Hepatocyte (in vitro differentiated cells): ENCODE measurements around the gene NCOR1.

ENCODE experiments used
- CTCF ChIP-seq: fragments of 200-600 bp; sonication (generic); IDR thresholded peaks from 2 replicates; pipeline ENCODE4 v1.5.1; 2016; ENCODE audit warnings: antibody characterized with exemption, mild to moderate bottlenecking; ENCODE audit not compliant: poor library complexity
- EZH2 ChIP-seq: fragments of 200-600 bp; sonication (generic); IDR thresholded peaks from 2 replicates; pipeline ENCODE4 v1.6.1; 2016; ENCODE audit warnings: antibody characterized with exemption, mild to moderate bottlenecking, borderline replicate concordance
- EZH2phosphoT487 ChIP-seq: fragments of 200-600 bp; sonication (generic); IDR thresholded peaks from one replicate; pipeline ENCODE4 v1.6.1; 2018; ENCODE audit warnings: antibody characterized with exemption, mild to moderate bottlenecking, low read depth, moderate library complexity; ENCODE audit not compliant: unreplicated experiment, severe bottlenecking

GRCh38 chr17:16106161-16106891 is 109.0 kb downstream of the NCOR1 start:
- TF ChIP-seq CTCF (no peak), EZH2 (no peak), EZH2phosphoT487 (no peak)
